Astrocyte of the spinal cord (primary cell): Measurements from ENCODE around the gene ATP8B3.

ENCODE experiments used
- DNase-seq: peaks from one replicate; pipeline ENCODE4 v3.0.0; 2011; ENCODE audit warnings: low read depth, low spot score
- H3K4me3 ChIP-seq: 2 replicates; pipeline ENCODE4 v1.5.1; 2011; ENCODE audit warnings: low read depth, mild to moderate bottlenecking, low read length, moderate library complexity
- CTCF ChIP-seq: IDR thresholded peaks from 2 replicates; pipeline ENCODE4 v1.5.1; 2012; ENCODE audit warnings: low read depth, mild to moderate bottlenecking, low read length, inconsistent platforms
- in situ Hi-C: cut with HindIII; loops from 2 replicates; pipeline ENCODE4 v1.10.0; 2017; ENCODE audit warnings: low sequenced_read_pairs

Gene ATP8B3

GRCh38 chr19:1744133-1744665, 67.9 kb downstream of the ATP8B3 start:
- H3K4me3 ChIP-seq: no peak overlapping the region
- no peak for DNase-seq
- no peak for TF ChIP-seq CTCF
- in situ Hi-C loops: no loop called here

GRCh38 chr19:1742989-1743696, 68.9 kb downstream of the ATP8B3 start:
- H3K4me3 ChIP-seq: no peak overlapping the region

GRCh38 chr19:1739960-1740629, 72.0 kb downstream of the ATP8B3 start:
- no peak for DNase-seq
- TF ChIP-seq CTCF: no peak
- H3K4me3 ChIP-seq: no peak overlapping the region
- in situ Hi-C loops: no loop called here

More at GRCh38 chr19:1742989-1743696, 68.9 kb downstream of the ATP8B3 start:
- in situ Hi-C loops: no loop called here
- no peak for TF ChIP-seq CTCF
- no peak for DNase-seq

- H3K4me3 ChIP-seq: no peak overlapping the region
- in situ Hi-C loops: no loop called here
- no peak for DNase-seq
- no peak for TF ChIP-seq CTCF
These were observed 75.1 kb downstream of the ATP8B3 start for GRCh38 chr19:1736927-1737326.

GRCh38 chr19:1736280-1736679, 75.8 kb downstream of the ATP8B3 start:
- in situ Hi-C loops: no loop called here
- TF ChIP-seq CTCF: no peak
- H3K4me3 ChIP-seq: no peak overlapping the region

GRCh38 chr19:1734321-1734966, 77.6 kb downstream of the ATP8B3 start:
- TF ChIP-seq CTCF: no peak
- DNase-seq: no peak
- in situ Hi-C loops: no loop called here
- no peak overlapping the region for H3K4me3 ChIP-seq

More at GRCh38 chr19:1736280-1736679, 75.8 kb downstream of the ATP8B3 start:
- DNase-seq: no peak
